SW480 (cell line): Measurements from ENCODE around the gene IGFLR1.

Experiments
- DNase-seq: peaks from one replicate; pipeline ENCODE4 v3.0.0-alpha.2; 2016; ENCODE audit warnings: low spot score

Gene IGFLR1, protein sequence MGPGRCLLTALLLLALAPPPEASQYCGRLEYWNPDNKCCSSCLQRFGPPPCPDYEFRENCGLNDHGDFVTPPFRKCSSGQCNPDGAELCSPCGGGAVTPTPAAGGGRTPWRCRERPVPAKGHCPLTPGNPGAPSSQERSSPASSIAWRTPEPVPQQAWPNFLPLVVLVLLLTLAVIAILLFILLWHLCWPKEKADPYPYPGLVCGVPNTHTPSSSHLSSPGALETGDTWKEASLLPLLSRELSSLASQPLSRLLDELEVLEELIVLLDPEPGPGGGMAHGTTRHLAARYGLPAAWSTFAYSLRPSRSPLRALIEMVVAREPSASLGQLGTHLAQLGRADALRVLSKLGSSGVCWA

GRCh38 chr19:35742121-35742724, at the start of gene IGFLR1:
IGFLR1 (minus strand) TSS chr19:35742452; CDS start chr19:35741180, 1,272 bp downstream.
- DNase-seq: no peak

DNA sequence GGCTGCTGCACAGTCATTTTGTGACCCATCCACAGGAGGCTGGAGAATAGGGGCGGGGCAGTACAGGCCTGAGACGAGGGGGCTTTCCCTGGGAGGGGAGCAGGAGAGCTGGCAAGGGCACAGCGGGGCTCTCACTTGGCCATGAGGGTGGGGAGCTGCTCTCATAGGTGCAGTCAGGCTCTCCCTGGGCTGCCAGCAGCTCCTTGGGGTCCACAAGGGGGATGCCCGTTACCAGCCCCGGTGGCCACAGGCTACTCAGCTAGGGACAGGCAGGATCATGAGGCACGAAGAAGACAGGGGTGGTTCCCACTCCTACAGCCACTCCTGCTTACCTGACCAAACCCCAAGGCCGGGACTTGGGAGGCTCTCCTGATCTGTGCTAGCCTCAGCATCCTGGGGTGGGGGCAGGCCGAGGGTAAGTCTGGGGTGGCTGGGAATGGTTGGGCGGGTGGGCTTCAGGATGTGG, 49.6 kb upstream of the IGFLR1 start:
- no peak for DNase-seq

DNA sequence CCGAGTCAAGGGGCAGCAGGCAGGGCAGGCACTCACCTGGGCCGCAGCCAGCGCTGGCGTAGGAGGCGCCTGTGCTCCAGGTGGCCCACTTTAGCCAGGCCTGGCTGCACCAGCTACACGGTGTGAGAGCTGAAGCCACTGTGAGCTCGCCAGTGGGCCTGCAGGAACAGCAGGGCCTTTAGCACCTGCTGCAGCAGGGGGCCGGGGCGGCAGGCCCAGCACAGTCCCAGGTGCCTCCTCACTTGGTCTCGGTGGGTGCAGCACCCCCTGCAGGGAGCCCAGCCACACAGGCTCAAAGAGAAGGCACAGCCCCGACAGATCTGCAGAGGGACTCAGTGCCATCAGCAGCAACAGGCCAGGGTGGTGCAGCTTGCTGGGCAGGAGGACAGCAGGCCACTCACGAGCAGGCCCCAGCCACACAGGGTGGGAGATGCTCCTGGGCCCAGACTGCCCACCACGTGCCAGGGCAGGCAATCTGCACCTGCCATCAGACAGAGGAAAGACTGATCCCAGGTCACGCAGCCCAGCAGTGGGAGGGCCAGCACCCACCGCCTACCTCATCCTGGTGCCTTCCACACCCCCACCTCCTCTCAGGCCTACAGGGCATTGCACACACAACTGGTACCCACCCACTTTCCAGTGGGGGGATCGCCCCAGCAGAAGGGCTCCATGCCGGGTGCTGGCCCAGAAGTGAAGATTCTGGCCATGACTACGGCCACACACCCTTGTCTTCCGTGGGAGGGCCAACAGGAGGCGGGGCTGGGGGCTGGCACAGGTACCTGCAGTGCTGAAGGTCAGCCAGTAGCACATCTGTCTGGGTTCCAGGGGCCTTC, 48.9 kb upstream of the IGFLR1 start:
- no peak for DNase-seq

- DNase-seq: no peak
Observed at GRCh38 chr19:35789978-35790944, 48.0 kb upstream of the IGFLR1 start.

DNA sequence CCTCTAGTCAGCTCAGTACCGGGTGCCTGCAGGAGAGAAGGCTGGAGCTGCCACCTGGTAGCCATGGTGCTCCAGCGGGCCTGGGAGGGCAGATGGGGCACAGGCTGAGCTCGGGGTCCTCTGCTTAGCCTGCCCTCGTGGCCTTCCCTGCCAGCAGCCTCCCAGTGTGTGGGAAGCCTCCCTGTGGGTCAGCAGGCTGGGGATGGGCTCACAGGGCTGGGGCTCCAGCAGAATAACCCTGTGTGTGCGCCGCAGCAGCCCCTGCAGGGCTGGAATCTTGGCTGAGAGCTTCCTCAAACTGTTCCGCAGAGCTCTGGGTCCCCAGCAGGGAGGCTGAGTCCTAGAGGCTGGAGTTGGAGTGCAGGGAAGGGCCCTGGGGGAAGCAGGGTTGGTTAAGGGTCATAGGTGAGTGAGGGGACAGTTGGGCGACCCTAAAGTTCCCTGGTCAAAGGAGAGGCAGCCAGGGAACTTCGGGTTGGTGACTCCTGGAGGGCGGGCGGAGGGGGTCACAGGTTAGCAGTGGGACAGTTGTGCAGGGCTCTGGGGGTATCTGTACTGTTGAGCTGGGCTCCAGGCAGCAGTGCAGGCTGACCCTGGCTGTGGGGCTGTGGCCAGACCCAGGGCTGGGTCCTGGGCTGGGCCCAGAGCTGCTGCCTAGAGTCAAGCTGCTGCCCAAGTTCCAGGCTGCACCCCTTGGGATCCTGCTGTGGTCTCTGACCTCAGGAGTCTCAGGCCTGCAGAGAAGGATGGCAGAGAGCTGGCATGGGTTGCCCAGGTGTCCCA, 47.1 kb upstream of the IGFLR1 start:
- no peak for DNase-seq

GRCh38 chr19:35788205-35788960, 46.1 kb upstream of the IGFLR1 start:
- no peak for DNase-seq

GRCh38 chr19:35787227-35787799, 45.1 kb upstream of the IGFLR1 start:
- no peak for DNase-seq

GRCh38 chr19:35786299-35787160, 44.3 kb upstream of the IGFLR1 start:
- no peak for DNase-seq

DNA sequence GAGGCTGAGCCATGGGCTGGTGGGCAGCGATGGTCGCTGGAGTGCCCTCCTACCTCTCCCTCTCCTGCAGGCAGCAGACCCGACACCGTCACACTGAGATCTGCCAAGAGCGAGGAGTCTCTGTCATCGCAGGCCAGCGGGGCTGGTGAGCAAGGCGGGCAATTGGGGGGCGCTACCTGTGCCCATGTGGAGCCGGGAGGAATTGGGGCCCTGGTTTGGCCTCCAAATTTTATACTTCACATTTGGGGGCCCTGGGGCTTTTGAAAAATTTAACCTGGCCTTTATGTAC, 43.0 kb upstream of the IGFLR1 start:
- DNase-seq: no peak

DNA sequence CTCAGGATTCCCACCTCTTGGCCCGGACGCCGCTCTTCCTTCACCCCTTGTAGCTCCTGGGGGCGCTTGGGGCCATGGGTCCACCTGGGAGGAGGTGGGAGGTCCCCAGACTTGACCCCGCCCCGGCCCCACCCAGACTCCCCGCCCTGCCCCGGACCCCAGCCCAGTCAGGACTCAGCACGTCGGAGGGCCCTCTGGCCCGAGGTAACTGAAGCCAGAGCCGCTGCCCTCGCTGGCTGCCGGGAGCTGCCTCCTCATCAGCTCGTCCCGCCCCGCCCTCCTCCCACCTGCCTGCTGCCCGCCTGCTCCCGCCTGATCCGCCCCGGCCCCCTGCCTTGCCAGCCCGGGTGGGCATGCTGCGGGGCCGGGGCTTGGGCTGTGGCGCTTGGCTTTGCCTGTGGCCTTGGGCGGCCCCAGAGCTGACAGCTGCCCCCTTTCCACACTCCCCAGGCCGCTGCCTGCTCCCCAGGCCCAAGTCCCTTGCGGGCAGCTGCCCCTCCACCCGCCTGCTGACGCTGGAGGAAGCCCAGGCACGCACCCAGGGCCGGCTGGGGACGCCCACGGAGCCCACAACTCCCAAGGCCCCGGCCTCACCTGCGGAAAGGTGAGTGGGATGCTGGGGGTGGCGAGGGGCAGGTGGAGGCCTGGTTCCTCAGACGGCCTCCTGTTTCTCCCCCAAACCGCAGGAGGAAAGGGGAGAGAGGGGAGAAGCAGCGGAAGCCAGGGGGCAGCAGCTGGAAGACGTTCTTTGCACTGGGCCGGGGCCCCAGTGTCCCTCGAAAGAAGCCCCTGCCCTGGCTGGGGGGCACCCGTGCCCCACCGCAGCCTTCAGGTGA, 42.5 kb upstream of the IGFLR1 start:
- no peak for DNase-seq

DNA sequence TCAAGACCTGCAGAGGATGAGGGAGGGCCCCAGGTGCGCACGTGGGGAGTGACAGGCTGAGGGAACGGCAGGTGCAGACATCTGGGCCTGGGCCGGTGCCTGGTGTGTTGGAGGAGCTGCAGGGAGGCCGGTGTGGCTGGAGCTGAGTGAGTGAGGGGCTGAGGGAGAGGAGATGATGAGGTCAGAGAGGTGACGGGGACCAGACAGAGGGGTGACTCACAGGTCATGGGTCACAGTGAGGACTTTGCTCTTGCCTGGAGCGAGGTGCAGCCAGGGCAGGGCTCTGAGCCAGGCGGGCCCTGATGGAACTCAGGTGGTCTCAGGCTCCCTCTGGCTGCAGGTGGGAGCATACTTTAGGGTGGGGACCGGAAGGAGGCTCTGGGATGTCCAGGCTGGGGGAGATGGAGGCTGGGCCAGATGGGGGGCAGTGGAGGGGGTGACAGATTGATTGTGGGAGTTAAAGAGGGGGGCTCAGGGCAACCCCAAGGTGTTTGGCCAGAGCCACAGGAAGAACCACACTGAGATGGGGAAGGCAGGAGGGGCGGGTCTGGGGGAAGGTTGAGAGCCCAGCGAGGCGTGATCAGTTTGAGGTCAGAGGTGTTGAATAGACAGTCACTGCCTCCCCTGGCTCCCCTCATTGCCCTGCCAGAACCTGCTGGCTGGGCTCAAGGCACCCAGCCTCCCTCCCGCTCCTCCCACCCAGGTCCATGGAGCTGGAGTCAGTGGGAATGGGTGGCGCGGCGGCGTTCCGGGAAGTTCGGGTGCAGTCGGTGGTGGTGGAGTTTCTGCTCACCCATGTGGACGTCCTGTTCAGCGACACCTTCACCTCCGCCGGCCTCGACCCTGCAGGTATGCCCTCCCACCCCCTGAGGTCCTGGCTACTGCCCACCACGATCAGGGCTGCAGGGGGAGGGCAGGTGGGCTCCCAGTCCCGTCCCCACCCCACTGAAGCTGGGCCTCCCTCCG, 41.5 kb upstream of the IGFLR1 start:
- DNase-seq: no peak

DNA sequence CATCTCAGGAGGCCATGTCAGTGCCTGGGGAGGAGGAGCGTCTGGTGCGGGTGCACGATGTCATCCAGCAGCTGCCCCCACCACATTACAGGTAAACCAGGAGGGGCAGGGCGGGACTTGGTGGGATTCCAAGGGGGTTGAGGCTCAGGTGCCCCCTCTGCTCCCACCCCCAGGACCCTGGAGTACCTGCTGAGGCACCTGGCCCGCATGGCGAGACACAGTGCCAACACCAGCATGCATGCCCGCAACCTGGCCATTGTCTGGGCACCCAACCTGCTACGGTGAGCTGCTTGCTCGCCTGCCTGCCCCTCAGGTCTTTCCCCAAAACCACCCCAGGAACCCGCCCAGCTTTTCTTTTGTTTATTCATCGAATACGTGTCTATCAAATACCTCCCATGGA, 40.3 kb upstream of the IGFLR1 start:
- DNase-seq: no peak

- DNase-seq: no peak
Observed at GRCh38 chr19:35781650-35782049, 39.4 kb upstream of the IGFLR1 start.

DNA sequence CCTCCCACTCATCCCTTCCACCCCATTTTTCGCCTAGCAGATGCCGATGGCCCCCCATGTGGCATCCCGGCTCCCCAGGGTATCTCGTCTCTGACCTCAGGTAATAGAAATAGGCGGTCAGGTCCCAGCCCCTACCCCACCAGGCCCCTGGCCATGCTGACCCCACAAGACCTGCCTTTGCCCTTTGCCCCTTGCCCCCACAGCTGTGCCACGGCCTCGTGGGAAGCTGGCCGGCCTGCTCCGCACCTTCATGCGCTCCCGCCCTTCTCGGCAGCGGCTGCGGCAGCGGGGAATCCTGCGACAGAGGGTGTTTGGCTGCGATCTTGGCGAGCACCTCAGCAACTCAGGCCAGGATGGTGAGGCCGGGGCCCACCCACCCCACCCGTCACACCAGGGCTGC, 38.5 kb upstream of the IGFLR1 start:
- no peak for DNase-seq

DNA sequence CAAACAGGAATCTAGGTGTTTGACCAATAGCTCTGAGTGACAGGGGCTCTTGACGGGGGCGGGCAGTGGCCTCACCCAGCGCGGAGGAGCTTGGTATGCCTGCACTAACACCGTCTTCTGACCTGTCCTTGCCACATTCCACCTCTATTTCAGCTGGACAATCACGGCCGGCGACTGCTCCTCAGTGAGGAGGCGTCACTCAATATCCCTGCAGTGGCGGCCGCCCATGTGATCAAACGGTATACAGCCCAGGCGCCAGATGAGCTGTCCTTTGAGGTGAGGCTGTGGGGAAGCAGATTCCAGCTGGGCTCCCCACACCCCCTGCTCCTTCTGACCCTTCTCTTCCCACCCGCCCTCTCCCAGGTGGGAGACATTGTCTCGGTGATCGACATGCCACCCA, 37.8 kb upstream of the IGFLR1 start:
- no peak for DNase-seq

DNA sequence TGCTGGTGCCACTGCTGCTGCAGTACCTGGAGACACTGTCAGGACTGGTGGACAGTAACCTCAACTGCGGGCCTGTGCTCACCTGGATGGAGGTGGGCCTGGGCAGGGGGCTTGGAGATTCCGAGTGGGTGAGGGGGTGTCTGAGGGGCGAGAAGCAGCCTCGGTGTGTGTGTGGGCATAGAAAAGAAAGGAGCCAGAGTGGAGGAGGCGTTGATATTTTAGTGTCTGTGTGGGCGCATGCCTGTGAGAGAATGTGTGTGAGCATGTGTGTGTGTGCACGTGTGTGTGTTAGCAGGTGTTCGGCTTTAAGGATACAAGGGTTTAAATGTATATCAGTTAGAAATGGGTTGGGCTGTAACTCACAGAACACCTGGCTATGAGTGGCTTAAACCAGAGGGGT, 36.8 kb upstream of the IGFLR1 start:
- no peak for DNase-seq

GRCh38 chr19:35777961-35778360, 35.7 kb upstream of the IGFLR1 start:
- DNase-seq: no peak
